GM13976 (cell line): ENCODE measurements around the gene SRSF7.

Experiments used
- DNase-seq: peaks from one replicate; pipeline ENCODE4 v3.0.0; 2012; ENCODE audit warnings: low spot score
- in situ Hi-C: fragments of 300-500 bp; cut with MboI; formaldehyde crosslinking; loops from one replicate; pipeline ENCODE4 v1.12.0; 2022; ENCODE audit warnings: low sequenced_read_pairs, mixed read lengths, inconsistent platforms; ENCODE audit not compliant: unreplicated experiment
- TF ChIP-seq, protein P1 (sequence below): IDR thresholded peaks from 2 replicates; pipeline ENCODE4 v1.5.1; 2012; ENCODE audit warnings: borderline replicate concordance, mild to moderate bottlenecking; ENCODE audit not compliant: insufficient read depth; ENCODE audit errors: extremely low read depth, missing control alignments, control extremely low read depth

Gene SRSF7

DNA sequence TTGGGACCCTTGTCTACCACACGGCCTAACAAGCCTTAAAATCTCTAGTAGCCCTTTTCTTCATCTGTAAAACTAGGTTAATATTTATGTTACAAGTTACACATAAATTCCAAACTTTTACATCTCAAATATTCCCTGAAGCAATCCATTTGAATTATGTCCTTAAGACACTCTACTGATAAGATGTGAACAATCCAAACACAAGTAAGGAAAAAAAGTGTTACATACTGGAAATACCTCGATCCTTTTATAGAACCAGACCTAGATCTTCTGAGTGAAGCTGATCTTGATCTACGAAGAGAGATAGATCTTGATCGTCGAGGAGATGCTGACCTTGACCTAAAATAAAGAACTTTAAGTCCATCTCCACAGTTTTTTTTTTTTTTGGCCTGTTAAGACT, 3.3 kb downstream of the SRSF7 start:
- DNase-seq = no peak
- in situ Hi-C loops = loop anchor here (10.0 to 25.0 kb wide), 2 partner anchors 163 to 436 kb away; no protein-coding TSS in a partner anchor
- TF ChIP-seq, protein P1, sequence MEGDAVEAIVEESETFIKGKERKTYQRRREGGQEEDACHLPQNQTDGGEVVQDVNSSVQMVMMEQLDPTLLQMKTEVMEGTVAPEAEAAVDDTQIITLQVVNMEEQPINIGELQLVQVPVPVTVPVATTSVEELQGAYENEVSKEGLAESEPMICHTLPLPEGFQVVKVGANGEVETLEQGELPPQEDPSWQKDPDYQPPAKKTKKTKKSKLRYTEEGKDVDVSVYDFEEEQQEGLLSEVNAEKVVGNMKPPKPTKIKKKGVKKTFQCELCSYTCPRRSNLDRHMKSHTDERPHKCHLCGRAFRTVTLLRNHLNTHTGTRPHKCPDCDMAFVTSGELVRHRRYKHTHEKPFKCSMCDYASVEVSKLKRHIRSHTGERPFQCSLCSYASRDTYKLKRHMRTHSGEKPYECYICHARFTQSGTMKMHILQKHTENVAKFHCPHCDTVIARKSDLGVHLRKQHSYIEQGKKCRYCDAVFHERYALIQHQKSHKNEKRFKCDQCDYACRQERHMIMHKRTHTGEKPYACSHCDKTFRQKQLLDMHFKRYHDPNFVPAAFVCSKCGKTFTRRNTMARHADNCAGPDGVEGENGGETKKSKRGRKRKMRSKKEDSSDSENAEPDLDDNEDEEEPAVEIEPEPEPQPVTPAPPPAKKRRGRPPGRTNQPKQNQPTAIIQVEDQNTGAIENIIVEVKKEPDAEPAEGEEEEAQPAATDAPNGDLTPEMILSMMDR = no peak

DNA sequence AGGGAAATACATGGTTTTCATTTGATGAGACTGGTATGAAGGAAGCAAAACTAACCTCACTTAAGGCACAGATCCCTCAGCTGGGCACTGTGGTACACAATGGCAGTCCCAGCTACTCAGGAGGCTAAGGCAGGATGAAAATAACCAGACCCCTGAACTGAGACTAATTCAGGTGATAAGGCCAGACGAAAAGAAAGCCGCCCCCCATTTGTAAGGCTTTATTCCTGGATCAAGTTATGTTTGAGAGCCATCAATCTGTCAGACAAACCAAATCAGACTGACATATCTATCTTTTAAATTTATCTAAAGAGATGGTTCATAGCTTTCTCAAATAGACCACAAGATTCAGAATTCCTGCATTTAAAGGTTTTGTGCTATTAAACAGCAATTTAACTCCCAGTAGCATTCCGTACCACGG, 4.1 kb downstream of the SRSF7 start:
- no peak for DNase-seq
- in situ Hi-C loops = loop anchor here (10.0 to 25.0 kb wide), 2 partner anchors 162 to 435 kb away; no protein-coding TSS in a partner anchor
- TF ChIP-seq, protein P1 = no peak

DNA sequence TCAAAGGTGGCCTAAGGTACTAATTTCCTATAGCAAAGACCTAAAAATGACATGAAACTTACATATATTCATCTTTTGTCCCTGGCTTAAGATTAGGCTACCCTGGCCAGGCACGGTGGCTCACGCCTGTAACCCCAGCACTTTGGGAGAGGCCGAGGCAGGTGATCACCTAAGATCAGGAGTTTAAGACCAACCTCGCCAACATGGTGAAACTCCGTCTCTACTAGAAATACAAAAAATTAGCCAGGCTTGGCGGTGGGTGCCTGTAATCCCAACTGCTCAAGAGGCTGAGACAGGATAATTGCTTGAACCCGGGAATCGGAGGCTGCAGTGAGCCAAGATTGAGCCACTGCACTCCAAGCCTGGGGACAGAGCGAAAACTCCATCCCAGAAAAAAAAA, 5.9 kb downstream of the SRSF7 start:
- in situ Hi-C loops = loop anchor here (10.0 to 25.0 kb wide), 2 partner anchors 160 to 433 kb away; no protein-coding TSS in a partner anchor
- no peak for DNase-seq
- TF ChIP-seq, protein P1 = no peak

DNA sequence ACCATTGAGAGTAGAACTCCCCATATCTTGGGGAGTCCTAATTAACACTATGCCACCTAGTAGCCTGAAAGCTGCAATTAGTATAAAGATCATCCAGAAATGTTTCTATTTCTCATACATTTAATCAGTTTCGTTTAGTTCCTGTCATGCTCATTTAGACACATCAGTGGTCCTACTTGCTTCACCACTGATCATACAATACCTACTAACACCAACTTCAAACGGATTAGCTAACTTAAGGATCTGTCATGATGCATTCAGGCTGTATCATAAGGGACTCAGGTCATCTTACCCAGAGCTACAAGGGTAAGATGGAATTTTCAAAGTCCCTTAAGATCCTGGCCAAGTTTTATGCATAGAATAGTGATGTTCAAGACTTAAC, 6.8 kb downstream of the SRSF7 start:
- TF ChIP-seq, protein P1 = no peak
- in situ Hi-C loops = loop anchor here (10.0 to 25.0 kb wide), 2 partner anchors 160 to 432 kb away; no protein-coding TSS in a partner anchor
- no peak for DNase-seq

DNA sequence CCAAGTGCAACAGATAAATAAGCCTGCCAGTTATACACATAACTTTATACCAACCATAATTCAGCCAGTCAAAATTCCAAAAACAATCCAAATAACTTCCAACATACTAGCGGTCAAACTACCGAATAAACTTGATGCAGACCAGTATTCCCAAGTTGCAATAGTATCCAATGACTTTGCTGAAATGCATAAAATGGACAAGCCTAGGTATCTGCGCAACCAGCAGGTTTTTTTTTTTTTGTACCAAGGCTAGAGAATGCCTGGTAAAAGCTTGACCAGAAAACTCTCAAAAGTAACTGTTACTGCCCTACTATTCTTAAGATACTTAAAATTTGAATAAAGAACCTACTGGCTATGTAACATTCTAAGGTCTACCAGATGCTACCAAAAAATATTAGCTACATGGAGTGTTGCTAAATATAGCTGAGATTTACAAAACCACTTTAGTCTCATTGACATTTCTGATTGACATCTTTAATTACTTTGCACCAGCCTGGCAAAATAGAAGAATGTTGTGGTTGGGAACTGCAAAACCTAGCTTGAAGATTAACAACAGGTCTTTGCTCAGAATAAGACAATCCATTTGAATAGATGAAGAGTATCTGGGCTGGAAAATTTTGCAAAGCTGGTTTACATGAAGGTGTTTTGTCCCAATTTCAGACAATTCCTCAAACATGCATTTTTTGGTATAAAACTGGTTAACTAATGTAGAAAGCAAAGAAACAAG, 7.3 kb downstream of the SRSF7 start:
- in situ Hi-C loops = loop anchor here (10.0 to 25.0 kb wide), 2 partner anchors 159 to 432 kb away; no protein-coding TSS in a partner anchor
- DNase-seq = no peak
- TF ChIP-seq, protein P1 = no peak

DNA sequence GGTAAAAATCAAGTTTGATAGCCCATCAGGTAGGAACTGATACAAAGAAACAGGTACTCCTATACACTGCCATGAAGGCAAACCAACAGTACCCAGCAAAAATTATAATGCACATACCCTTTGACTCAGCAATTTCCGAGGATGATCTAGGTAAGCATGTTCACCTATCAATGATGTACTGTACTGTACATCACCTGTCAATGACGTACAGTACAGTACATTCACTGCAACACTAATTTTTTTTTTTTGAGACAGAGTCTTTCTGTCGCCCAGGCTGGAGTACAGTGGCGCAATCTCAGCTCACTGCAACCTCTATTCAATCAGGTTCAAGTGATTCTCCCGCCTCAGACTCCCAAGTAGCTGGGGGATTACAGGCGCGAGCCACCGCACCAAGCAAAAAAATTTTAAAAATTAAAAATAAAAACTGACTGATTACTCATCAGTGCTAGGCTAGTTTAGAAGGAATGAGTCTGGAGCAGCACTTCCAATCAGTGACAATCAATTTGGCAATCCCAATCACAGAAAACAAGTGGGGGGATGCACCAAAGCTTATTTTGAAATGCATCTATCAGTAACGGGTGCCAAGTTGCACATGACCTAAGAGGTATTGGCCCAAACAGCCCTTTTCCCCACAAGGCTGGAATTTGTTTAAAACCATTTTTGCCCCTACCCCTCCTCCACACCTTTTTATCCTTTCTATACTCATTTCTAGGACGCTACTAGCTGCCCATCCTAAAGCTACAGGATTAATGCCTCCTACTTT, 8.2 kb downstream of the SRSF7 start:
- TF ChIP-seq, protein P1 = no peak
- no peak for DNase-seq
- in situ Hi-C loops = loop anchor here (10.0 to 25.0 kb wide), 2 partner anchors 158 to 431 kb away; no protein-coding TSS in a partner anchor
